HEK293 (cell line): ENCODE measurements around the gene TMEM178A.
A peak's percentile ranks its signal among the peaks of the same experiment; 100 is the strongest.

ENCODE experiments used
- CTCF ChIA-PET: fragments of 350-600 bp; formaldehyde crosslinking; extraction: SDS; loops from one replicate; lab custom pipeline; 2021; ENCODE audit warnings: antibody characterized with exemption; lab: Yijun Ruan, JAX
- POLR2A ChIA-PET: fragments of 300-600 bp; formaldehyde crosslinking; extraction: SDS; loops from one replicate; lab custom pipeline; 2020; ENCODE audit warnings: antibody characterized with exemption, inconsistent platforms; lab: Yijun Ruan, JAX
- H3K27ac ChIP-seq: fragments of 200-500 bp; sonication (Bioruptor generic); 2 replicates; pipeline ENCODE4 v1.5.1; 2014; ENCODE audit warnings: low read depth, low read length, control low read depth, inconsistent platforms; ENCODE audit errors: extremely low read depth
- H3K36me3 ChIP-seq, 2 experiments: fragments of 200-500 bp in 1 of 2; sonication (Bioruptor generic) in 1 of 2; 1 replicate in 1 of 2; 2 replicates in 1 of 2; pipeline ENCODE4 v1.5.1; 2014 to 2017; ENCODE audit warnings: inconsistent platforms in 2 of 2, low read length in 2 of 2; ENCODE audit not compliant: control insufficient read depth in 2 of 2, insufficient read depth in 1 of 2
- H3K4me1 ChIP-seq: fragments of 200-500 bp; sonication (Bioruptor generic); 2 replicates; pipeline ENCODE4 v1.5.1; 2014; ENCODE audit warnings: mild to moderate bottlenecking, low read length, inconsistent platforms; ENCODE audit not compliant: control insufficient read depth, insufficient read depth
- H3K4me3 ChIP-seq: 2 replicates; pipeline ENCODE4 v1.5.1; 2011; ENCODE audit warnings: low read depth, mild to moderate bottlenecking, control low read depth, low read length, moderate library complexity
- H3K9me3 ChIP-seq: fragments of 200-500 bp; sonication (Bioruptor generic); 2 replicates; pipeline ENCODE4 v1.5.1; 2014; ENCODE audit warnings: low read depth, low read length, inconsistent platforms; ENCODE audit not compliant: control insufficient read depth, insufficient read depth
- FEZF1 ChIP-seq: fragments of 450-650 bp; formaldehyde crosslinking; IDR thresholded peaks from 2 replicates; pipeline ENCODE4 v1.5.1; 2016; ENCODE audit warnings: missing biosample characterization, missing genetic modification characterization
- HOXD13 ChIP-seq: sonication (generic); formaldehyde crosslinking; IDR thresholded peaks from 2 replicates; pipeline ENCODE4 v1.8.0; 2022; ENCODE audit warnings: missing genetic modification reagents, borderline replicate concordance
- KLF8 ChIP-seq: fragments of 450-650 bp; formaldehyde crosslinking; IDR thresholded peaks from 2 replicates; pipeline ENCODE4 v1.5.1; 2016; ENCODE audit warnings: missing biosample characterization, missing genetic modification characterization
- RBAK ChIP-seq: fragments of 450-650 bp; formaldehyde crosslinking; IDR thresholded peaks from 2 replicates; pipeline ENCODE4 v1.5.1; 2016; ENCODE audit warnings: missing biosample characterization, missing genetic modification characterization
- SCRT2 ChIP-seq: fragments of 450-650 bp; formaldehyde crosslinking; IDR thresholded peaks from 2 replicates; pipeline ENCODE4 v1.5.1; 2016; ENCODE audit warnings: missing biosample characterization, missing genetic modification characterization
- SETDB1 ChIP-seq: IDR thresholded peaks from one replicate; pipeline ENCODE4 v1.6.1; 2017; ENCODE audit warnings: mild to moderate bottlenecking, low read length, moderate library complexity, mixed read lengths; ENCODE audit not compliant: insufficient read length
- WT1 ChIP-seq: fragments of 450-650 bp; formaldehyde crosslinking; IDR thresholded peaks from 2 replicates; pipeline ENCODE4 v1.5.1; 2016; ENCODE audit warnings: missing biosample characterization, missing genetic modification characterization
- YY2 ChIP-seq: fragments of 450-650 bp; formaldehyde crosslinking; IDR thresholded peaks from 2 replicates; pipeline ENCODE4 v1.5.1; 2016; ENCODE audit warnings: missing biosample characterization, missing genetic modification characterization
- ZBTB8A ChIP-seq: fragments of 450-650 bp; formaldehyde crosslinking; IDR thresholded peaks from 2 replicates; pipeline ENCODE4 v1.5.1; 2016; ENCODE audit warnings: missing biosample characterization, missing genetic modification characterization
- ZNF133 ChIP-seq: fragments of 450-650 bp; formaldehyde crosslinking; IDR thresholded peaks from 2 replicates; pipeline ENCODE4 v1.5.1; 2016; ENCODE audit warnings: missing biosample characterization, missing genetic modification characterization
- ZNF2 ChIP-seq: fragments of 450-650 bp; formaldehyde crosslinking; IDR thresholded peaks from 2 replicates; pipeline ENCODE4 v1.5.1; 2016; ENCODE audit warnings: missing biosample characterization, missing genetic modification characterization
- ZNF214 ChIP-seq: fragments of 450-650 bp; formaldehyde crosslinking; IDR thresholded peaks from 2 replicates; pipeline ENCODE4 v1.5.1; 2017; ENCODE audit warnings: missing biosample characterization, mild to moderate bottlenecking, missing genetic modification characterization, borderline replicate concordance
- ZNF223 ChIP-seq: fragments of 450-650 bp; formaldehyde crosslinking; IDR thresholded peaks from 2 replicates; pipeline ENCODE4 v1.5.1; 2016; ENCODE audit warnings: missing biosample characterization, missing genetic modification characterization
- ZNF274 ChIP-seq, 2 experiments: fragments of 200-500 bp in 1 of 2; fragments of 450-650 bp in 1 of 2; sonication (Bioruptor generic) in 1 of 2; formaldehyde crosslinking in 1 of 2; IDR thresholded peaks; 2 replicates each; pipeline versions ENCODE4 v1.5.1 to v1.6.1; 2014 to 2016; ENCODE audit warnings: borderline replicate concordance in 1 of 2, inconsistent platforms in 1 of 2, low read length in 1 of 2, missing biosample characterization in 1 of 2, missing genetic modification characterization in 1 of 2
- ZNF292 ChIP-seq: fragments of 450-650 bp; formaldehyde crosslinking; IDR thresholded peaks from 2 replicates; pipeline ENCODE4 v1.5.1; 2016; ENCODE audit warnings: low read depth, missing biosample characterization, missing genetic modification characterization, borderline replicate concordance
- ZNF324 ChIP-seq: fragments of 450-650 bp; formaldehyde crosslinking; IDR thresholded peaks from 2 replicates; pipeline ENCODE4 v1.5.1; 2016; ENCODE audit warnings: missing biosample characterization, missing genetic modification characterization
- ZNF350 ChIP-seq: fragments of 450-650 bp; formaldehyde crosslinking; IDR thresholded peaks from 2 replicates; pipeline ENCODE4 v1.5.0; 2017; ENCODE audit warnings: missing biosample characterization, mild to moderate bottlenecking, missing genetic modification characterization
- ZNF391 ChIP-seq: fragments of 450-650 bp; formaldehyde crosslinking; IDR thresholded peaks from 2 replicates; pipeline ENCODE4 v1.5.1; 2016; ENCODE audit warnings: low read depth, missing biosample characterization, missing genetic modification characterization, borderline replicate concordance
- ZNF394 ChIP-seq: fragments of 450-650 bp; formaldehyde crosslinking; IDR thresholded peaks from 2 replicates; pipeline ENCODE4 v1.5.1; 2016; ENCODE audit warnings: missing biosample characterization, missing genetic modification characterization, mild to moderate bottlenecking, moderate library complexity, borderline replicate concordance
- ZNF404 ChIP-seq: fragments of 450-650 bp; formaldehyde crosslinking; IDR thresholded peaks from 2 replicates; pipeline ENCODE4 v1.5.1; 2017; ENCODE audit warnings: missing biosample characterization, missing genetic modification characterization
- ZNF521 ChIP-seq: fragments of 450-650 bp; formaldehyde crosslinking; IDR thresholded peaks from 2 replicates; pipeline ENCODE4 v1.5.1; 2017; ENCODE audit warnings: missing biosample characterization, mild to moderate bottlenecking, missing genetic modification characterization
- ZNF555 ChIP-seq: fragments of 450-650 bp; formaldehyde crosslinking; conservative IDR thresholded peaks from 2 replicates; pipeline ENCODE4 v1.5.1; 2017; ENCODE audit warnings: missing biosample characterization, mild to moderate bottlenecking, missing genetic modification characterization, inconsistent platforms
- ZNF660 ChIP-seq: fragments of 450-650 bp; IDR thresholded peaks from 2 replicates; pipeline ENCODE4 v1.5.1; 2018; ENCODE audit warnings: missing biosample characterization, mild to moderate bottlenecking, missing genetic modification characterization
- ZNF776 ChIP-seq: fragments of 450-650 bp; formaldehyde crosslinking; IDR thresholded peaks from 2 replicates; pipeline ENCODE4 v1.5.0; 2017; ENCODE audit warnings: missing biosample characterization, missing genetic modification characterization, borderline replicate concordance
- ZXDB ChIP-seq: fragments of 450-650 bp; formaldehyde crosslinking; IDR thresholded peaks from 2 replicates; pipeline ENCODE4 v1.5.1; 2016; ENCODE audit warnings: missing biosample characterization, missing genetic modification characterization
- TF ChIP-seq, protein P1 (sequence below): fragments of 450-650 bp; formaldehyde crosslinking; IDR thresholded peaks from 2 replicates; pipeline ENCODE4 v1.5.1; 2016; ENCODE audit warnings: missing biosample characterization, missing genetic modification characterization
- TF ChIP-seq, protein P2 (sequence below): fragments of 450-650 bp; formaldehyde crosslinking; IDR thresholded peaks from 2 replicates; pipeline ENCODE4 v1.5.1; 2016; ENCODE audit warnings: missing biosample characterization, missing genetic modification characterization

TMEM178A gene

DNA sequence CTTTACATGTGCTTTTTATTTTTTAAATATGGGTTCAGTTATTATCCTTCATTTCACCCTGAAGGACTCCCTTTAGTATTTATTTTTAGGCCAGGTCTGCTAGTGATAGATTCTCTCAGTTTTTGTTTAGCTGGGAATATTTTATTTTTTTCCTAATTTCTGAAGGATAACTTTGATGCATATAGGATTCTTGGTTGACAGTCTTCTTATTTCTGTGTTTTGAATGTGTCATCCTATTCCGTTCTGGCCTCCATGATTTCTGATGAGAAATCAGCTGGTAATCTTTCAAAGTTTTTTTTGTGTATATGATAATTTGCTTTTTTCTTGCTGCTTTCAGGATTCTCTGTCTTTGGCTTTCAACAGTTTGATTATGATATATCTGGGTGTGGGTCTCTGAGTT is 35.4 kb downstream of the TMEM178A start:
- no peak overlapping the region for H3K27ac ChIP-seq
- no peaks in the 10 kb centered on the region for H3K36me3 ChIP-seq
- ChIA-PET CTCF (interaction anchor here (0.6 kb wide), 1 partner anchor 89 kb away, joined by 4 read pairs; no protein-coding TSS in a partner anchor), POLR2A (no interaction called here)
- H3K4me3 ChIP-seq = no peak overlapping the region
- no peaks in the 10 kb centered on the region; the same call in 1 of the 2 replicates for H3K9me3 ChIP-seq
- TF ChIP-seq ZNF214 (tag by site-specific recombination) = no peak
- TF ChIP-seq SETDB1 = peak; percentile 94
- H3K4me1 ChIP-seq = no peaks in the 10 kb centered on the region

DNA sequence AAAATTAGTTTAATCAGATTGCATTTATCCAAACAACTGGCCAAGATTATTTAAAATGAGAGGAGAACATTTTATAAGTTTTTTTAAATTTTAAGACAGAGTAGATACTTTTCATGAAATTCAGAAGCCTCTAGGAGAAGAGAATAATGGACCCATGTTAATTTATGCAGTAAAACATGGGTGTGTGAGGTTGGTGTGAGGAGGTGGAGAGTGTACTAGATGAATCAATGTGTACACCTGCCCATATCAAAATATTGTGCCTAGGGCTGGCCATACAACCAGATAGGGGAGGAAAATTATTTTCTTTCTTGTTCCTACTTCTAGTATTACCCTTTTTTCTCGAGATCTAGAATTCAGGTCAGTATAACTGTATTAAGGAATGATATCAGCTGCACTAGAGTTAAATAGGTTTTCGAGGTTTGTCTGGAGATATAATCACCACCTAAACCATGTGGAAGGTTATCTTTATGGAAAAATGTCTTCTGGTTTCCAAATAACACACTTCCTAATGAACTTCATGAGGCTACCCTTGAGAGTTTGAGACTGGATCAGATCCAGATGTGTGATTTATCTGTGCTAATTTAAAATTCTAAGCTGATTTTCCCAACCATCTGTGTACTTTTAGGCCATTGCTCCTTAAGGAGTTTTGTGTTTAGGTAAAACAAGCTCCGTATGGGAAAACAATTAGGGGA is 37.6 kb downstream of the TMEM178A start:
- CTCF ChIA-PET = interaction anchor here (0.6 to 1.0 kb wide), 2 partner anchors 27 to 112 kb away, joined by 3 to 6 read pairs; no protein-coding TSS in a partner anchor
- no peaks in the 10 kb centered on the region; the same call in 1 of the 2 replicates for H3K9me3 ChIP-seq
- TF ChIP-seq ZNF133 (no peak), WT1 (tag by site-specific recombination) (no peak), ZNF660 (tag by site-specific recombination) (no peak), SCRT2 (tag by site-specific recombination) (no peak), RBAK (tag by site-specific recombination) (no peak), ZNF391 (tag by site-specific recombination) (no peak), ZNF521 (tag by site-specific recombination) (no peak), YY2 (tag by site-specific recombination) (no peak)
- TF ChIP-seq, protein P1, sequence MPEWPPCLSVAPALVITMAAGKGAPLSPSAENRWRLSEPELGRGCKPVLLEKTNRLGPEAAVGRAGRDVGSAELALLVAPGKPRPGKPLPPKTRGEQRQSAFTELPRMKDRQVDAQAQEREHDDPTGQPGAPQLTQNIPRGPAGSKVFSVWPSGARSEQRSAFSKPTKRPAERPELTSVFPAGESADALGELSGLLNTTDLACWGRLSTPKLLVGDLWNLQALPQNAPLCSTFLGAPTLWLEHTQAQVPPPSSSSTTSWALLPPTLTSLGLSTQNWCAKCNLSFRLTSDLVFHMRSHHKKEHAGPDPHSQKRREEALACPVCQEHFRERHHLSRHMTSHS = no peak
- POLR2A ChIA-PET = no interaction called here
- no peaks in the 10 kb centered on the region for H3K36me3 ChIP-seq
- H3K4me3 ChIP-seq = no peak overlapping the region
- H3K4me1 ChIP-seq = no peaks in the 10 kb centered on the region
- H3K27ac ChIP-seq = no peak overlapping the region

DNA sequence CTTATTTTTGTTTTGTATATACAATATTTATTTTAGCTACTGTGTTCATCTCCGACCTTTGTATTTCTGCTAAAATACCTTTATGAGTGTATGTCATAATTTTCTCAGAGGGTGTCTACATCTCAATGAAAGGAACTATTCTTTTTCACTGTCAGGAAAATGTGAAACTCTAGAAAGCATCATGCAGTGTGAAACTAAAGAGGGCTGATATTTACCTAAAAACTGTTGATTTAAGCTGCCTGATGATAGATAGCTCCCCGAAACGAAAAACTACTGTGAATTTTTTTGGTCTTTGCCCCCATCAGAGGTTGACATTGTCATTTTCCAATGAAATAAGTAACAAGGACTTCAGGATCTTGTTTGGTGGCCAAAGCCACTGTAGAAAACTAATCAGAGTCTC is 38.8 kb downstream of the TMEM178A start:
- CTCF ChIA-PET = interaction anchor here (0.9 to 1.0 kb wide), 2 partner anchors 26 kb away, joined by 3 read pairs; no protein-coding TSS in a partner anchor
- Histone ChIP-seq H3K9me3 (no peaks in the 10 kb centered on the region; the same call in 1 of the 2 replicates), H3K36me3 (no peaks in the 10 kb centered on the region), H3K4me1 (no peaks in the 10 kb centered on the region), H3K4me3 (no peak overlapping the region), H3K27ac (no peak overlapping the region)
- POLR2A ChIA-PET = no interaction called here
- TF ChIP-seq ZNF350 (tag by site-specific recombination) (no peak), ZNF292 (tag by site-specific recombination) (no peak), ZNF324 (no peak), ZXDB (no peak), ZNF2 (tag by site-specific recombination) (no peak), ZNF223 (tag by site-specific recombination) (no peak), ZNF776 (tag by site-specific recombination) (no peak), ZNF404 (tag by site-specific recombination) (no peak), ZBTB8A (tag by site-specific recombination) (no peak), KLF8 (no peak), ZNF555 (tag by site-specific recombination) (no peak), FEZF1 (tag by site-specific recombination) (no peak), ZNF394 (no peak), ZNF274 (IDR thresholded peaks at IDR 0.05; ENCODE audit: low read length) (no peak), ZNF274 (tag by site-specific recombination; IDR thresholded peaks at IDR 0.05; ENCODE audit: borderline replicate concordance) (no peak), ZNF133 (no peak), HOXD13 (CRISPR knock-in tag) (no peak)
- TF ChIP-seq, protein P1 = no peak
- TF ChIP-seq, protein P2, sequence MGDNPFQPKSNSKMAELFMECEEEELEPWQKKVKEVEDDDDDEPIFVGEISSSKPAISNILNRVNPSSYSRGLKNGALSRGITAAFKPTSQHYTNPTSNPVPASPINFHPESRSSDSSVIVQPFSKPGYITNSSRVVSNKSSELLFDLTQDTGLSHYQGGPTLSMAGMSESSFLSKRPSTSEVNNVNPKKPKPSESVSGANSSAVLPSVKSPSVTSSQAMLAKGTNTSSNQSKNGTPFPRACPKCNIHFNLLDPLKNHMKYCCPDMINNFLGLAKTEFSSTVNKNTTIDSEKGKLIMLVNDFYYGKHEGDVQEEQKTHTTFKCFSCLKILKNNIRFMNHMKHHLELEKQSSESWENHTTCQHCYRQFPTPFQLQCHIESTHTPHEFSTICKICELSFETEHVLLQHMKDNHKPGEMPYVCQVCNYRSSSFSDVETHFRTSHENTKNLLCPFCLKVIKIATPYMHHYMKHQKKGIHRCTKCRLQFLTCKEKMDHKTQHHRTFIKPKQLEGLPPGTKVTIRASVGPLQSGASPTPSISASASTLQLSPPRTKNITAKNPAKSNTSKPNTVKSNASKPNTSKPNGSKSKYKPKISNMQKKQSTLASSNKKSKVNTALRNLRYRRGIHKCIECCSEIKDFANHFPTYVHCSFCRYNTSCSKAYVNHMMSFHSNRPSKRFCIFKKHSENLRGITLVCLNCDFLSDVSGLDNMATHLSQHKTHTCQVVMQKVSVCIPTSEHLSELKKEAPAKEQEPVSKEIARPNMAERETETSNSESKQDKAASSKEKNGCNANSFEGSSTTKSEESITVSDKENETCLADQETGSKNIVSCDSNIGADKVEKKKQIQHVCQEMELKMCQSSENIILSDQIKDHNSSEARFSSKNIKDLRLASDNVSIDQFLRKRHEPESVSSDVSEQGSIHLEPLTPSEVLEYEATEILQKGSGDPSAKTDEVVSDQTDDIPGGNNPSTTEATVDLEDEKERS (tag by site-specific recombination) = no peak
